ENCODE measurements around the gene CFB.
A peak's percentile ranks its signal among the peaks of the same experiment; 100 is the strongest.
"Not testable (repeated sequence)": the region's sequence is repeated elsewhere in the genome, so short reads cannot be mapped to it uniquely, and the experiment has no call there.

Gene CFB

GRCh38 chr6:31906122-31906521 is 39.8 kb upstream of the CFB start:
- no peak overlapping the region for H3K27ac ChIP-seq (replicated peaks)
- TF ChIP-seq GABPA (IDR thresholded peaks at IDR 0.05; ENCODE audit: low read depth): no peak
- TF ChIP-seq SPI1 (IDR thresholded peaks at IDR 0.05; ENCODE audit: borderline replicate concordance, low read depth): no peak
- no peak for TF ChIP-seq CTCF (IDR thresholded peaks at IDR 0.05; ENCODE audit: insufficient read depth, low read length)
- TF ChIP-seq POLR2AphosphoS5 (IDR thresholded peaks at IDR 0.05; ENCODE audit: low read depth): no peak
- TF ChIP-seq REST (IDR thresholded peaks at IDR 0.05; ENCODE audit: insufficient replicate concordance, low read depth): no peak
- H3K4me3 ChIP-seq (replicated peaks; ENCODE audit: insufficient read depth, low read length): no peak overlapping the region
- no peak for DNase-seq (ENCODE audit: low read depth in 1 of 2, low spot score in 1 of 2)
- H3K27me3 ChIP-seq (ENCODE audit: insufficient read depth, poor library complexity, severe bottlenecking): no peaks in the 10 kb centered on the region

GRCh38 chr6:31906727-31907126 is 39.2 kb upstream of the CFB start:
- not testable (repeated sequence) for H3K27ac ChIP-seq (replicated peaks); H3K27me3 ChIP-seq (ENCODE audit: insufficient read depth, poor library complexity, severe bottlenecking); H3K4me3 ChIP-seq (replicated peaks; ENCODE audit: insufficient read depth, low read length); DNase-seq (ENCODE audit: low read depth in 1 of 2, low spot score in 1 of 2)

GRCh38 chr6:31907158-31907813 is 38.6 kb upstream of the CFB start:
- DNase-seq (ENCODE audit: low read depth in 1 of 2, low spot score in 1 of 2): peak; percentile 88 to 90
- no peak overlapping the region; the same call in 1 of the 2 replicates for H3K27ac ChIP-seq (replicated peaks)

GRCh38 chr6:31908255-31908654 is 37.6 kb upstream of the CFB start:
- H3K4me3 ChIP-seq (replicated peaks; ENCODE audit: insufficient read depth, low read length); DNase-seq (ENCODE audit: low read depth in 1 of 2, low spot score in 1 of 2); H3K27ac ChIP-seq (replicated peaks); H3K27me3 ChIP-seq (ENCODE audit: insufficient read depth, poor library complexity, severe bottlenecking): not testable (repeated sequence)

More at GRCh38 chr6:31907158-31907813, 38.6 kb upstream of the CFB start:
- H3K27me3 ChIP-seq (ENCODE audit: insufficient read depth, poor library complexity, severe bottlenecking): no peaks in the 10 kb centered on the region
- TF ChIP-seq GABPA (IDR thresholded peaks at IDR 0.05; ENCODE audit: low read depth): no peak
- no peak for TF ChIP-seq POLR2AphosphoS5 (IDR thresholded peaks at IDR 0.05; ENCODE audit: low read depth)
- no peak for TF ChIP-seq REST (IDR thresholded peaks at IDR 0.05; ENCODE audit: insufficient replicate concordance, low read depth)
- no peak for TF ChIP-seq SPI1 (IDR thresholded peaks at IDR 0.05; ENCODE audit: borderline replicate concordance, low read depth)
- TF ChIP-seq CTCF (IDR thresholded peaks at IDR 0.05; ENCODE audit: insufficient read depth, low read length): no peak
- H3K4me3 ChIP-seq (replicated peaks; ENCODE audit: insufficient read depth, low read length): peak overlapping the region; percentile 6

GRCh38 chr6:31908791-31909190 is 37.1 kb upstream of the CFB start:
- no peak for DNase-seq (ENCODE audit: low read depth in 1 of 2, low spot score in 1 of 2)
- Histone ChIP-seq H3K4me3 (replicated peaks; ENCODE audit: insufficient read depth, low read length) (no peak overlapping the region), H3K27ac (replicated peaks) (no peak overlapping the region), H3K27me3 (ENCODE audit: insufficient read depth, poor library complexity, severe bottlenecking) (no peaks in the 10 kb centered on the region)
- TF ChIP-seq CTCF (IDR thresholded peaks at IDR 0.05; ENCODE audit: insufficient read depth, low read length) (no peak), GABPA (IDR thresholded peaks at IDR 0.05; ENCODE audit: low read depth) (no peak), REST (IDR thresholded peaks at IDR 0.05; ENCODE audit: insufficient replicate concordance, low read depth) (no peak), POLR2AphosphoS5 (IDR thresholded peaks at IDR 0.05; ENCODE audit: low read depth) (no peak), SPI1 (IDR thresholded peaks at IDR 0.05; ENCODE audit: borderline replicate concordance, low read depth) (no peak)

- not testable (repeated sequence) for DNase-seq (ENCODE audit: low read depth in 1 of 2, low spot score in 1 of 2); H3K4me3 ChIP-seq (replicated peaks; ENCODE audit: insufficient read depth, low read length); H3K27ac ChIP-seq (replicated peaks); H3K27me3 ChIP-seq (ENCODE audit: insufficient read depth, poor library complexity, severe bottlenecking)
These were observed 36.6 kb upstream of the CFB start for GRCh38 chr6:31909298-31909697.

All from HL-60 (cell line).